K562 (cell line): ENCODE data around the gene OR1I1. TPM values are rescaled to one million over a fixed set of nuclear protein-coding genes. Genes with fewer than 3 reads are reported as not detected.
"Not testable (repeated sequence)": the region's sequence is repeated elsewhere in the genome, so short reads cannot be mapped to it uniquely, and the experiment has no call there.

Experiments
- ATAC-seq: fragments of 200-7000 bp; cut with Tn5 transposase; 3 replicates; pipeline ENCODE4 v1.9.1; 2020; ENCODE audit warnings: moderate library complexity
- BruUV-seq: library from RNA; stranded (reverse); fragments of 400-500 nt; replicated peaks from 2 replicates; lab custom pipeline; 2021; lab: Mats Ljungman, UMichigan
- CTCF ChIA-PET: fragments of 300-600 bp; formaldehyde crosslinking; extraction: SDS; loops from one replicate; lab custom pipeline; 2021; ENCODE audit warnings: low intra/inter-chr PET ratio; lab: Yijun Ruan, JAX
- POLR2A ChIA-PET: fragments of 300-600, 350-650 bp; sonication (Branson Sonifier 250); formaldehyde crosslinking; extraction: SDS; loops from one replicate; lab custom pipeline; 2021; ENCODE audit warnings: antibody characterized with exemption, inconsistent platforms; lab: Yijun Ruan, JAX
- DNase-seq, 4 experiments: peaks; one replicate each; pipeline versions ENCODE4 v3.0.0 to v3.0.0-alpha.2; 2011 to 2018; ENCODE audit warnings: low spot score in 3 of 4, mixed read lengths in 3 of 4; ENCODE audit errors: extremely low read depth in 1 of 4
- FAIRE-seq: peaks from 2 replicates; lab custom pipeline; 2011; peaks lifted over from hg19 to GRCh38; lab: Jason Lieb, UNC
- H2AFZ ChIP-seq: 2 replicates; pipeline ENCODE4 v1.6.0; 2011; ENCODE audit warnings: low read depth, low read length, control low read depth, inconsistent platforms
- H3K27ac ChIP-seq: fragments of 200-600 bp; 3 replicates; pipeline ENCODE4 v1.8.0; 2011; ENCODE audit warnings: low read depth, mild to moderate bottlenecking, control low read depth, inconsistent platforms, low read length, moderate library complexity, mixed read lengths; ENCODE audit errors: extremely low read depth
- H3K27me3 ChIP-seq, 2 experiments: fragments of 300-600 bp in 1 of 2; 2 replicates in 1 of 2; 3 replicates in 1 of 2; pipeline versions ENCODE4 v1.6.0 to v1.8.0; 2011; ENCODE audit warnings: inconsistent platforms in 2 of 2, low read length in 2 of 2, mild to moderate bottlenecking in 1 of 2, mixed read lengths in 1 of 2, moderate library complexity in 1 of 2; ENCODE audit not compliant: control insufficient read depth in 2 of 2, insufficient read depth in 2 of 2
- H3K36me3 ChIP-seq: fragments of 300-600 bp; 3 replicates; pipeline ENCODE4 v1.8.0; 2011; ENCODE audit warnings: mild to moderate bottlenecking, low read length, inconsistent platforms; ENCODE audit not compliant: control insufficient read depth, insufficient read depth
- H3K4me1 ChIP-seq, 2 experiments: fragments of 200-600 bp in 1 of 2; replicated peaks in 1 of 2; 2 replicates in 1 of 2; 3 replicates in 1 of 2; pipeline versions ENCODE4 v1.5.1 to v1.8.0; 2011; ENCODE audit warnings: inconsistent platforms in 2 of 2, low read length in 2 of 2, mild to moderate bottlenecking in 1 of 2, mixed read lengths in 1 of 2, moderate library complexity in 1 of 2; ENCODE audit not compliant: control insufficient read depth in 2 of 2, insufficient read depth in 2 of 2
- H3K4me2 ChIP-seq: 2 replicates; pipeline ENCODE4 v1.6.1; 2011; ENCODE audit warnings: low read length, control low read depth, inconsistent platforms, mixed read lengths; ENCODE audit not compliant: insufficient read depth
- H3K4me3 ChIP-seq: fragments of 200-600 bp; sonication (generic), shearing (Covaris generic); 2 replicates; pipeline ENCODE4 v1.5.1; 2016; ENCODE audit warnings: control low read depth, inconsistent platforms
- H3K79me2 ChIP-seq: fragments of 200-600 bp; 3 replicates; pipeline ENCODE4 v1.8.0; 2011; ENCODE audit warnings: low read length, inconsistent platforms; ENCODE audit not compliant: control insufficient read depth, insufficient read depth
- H3K9ac ChIP-seq, 2 experiments: 2 replicates each; pipeline versions ENCODE4 v1.6.0 to v1.6.1; 2011; ENCODE audit warnings: low read depth in 2 of 2, low read length in 2 of 2, control low read depth in 1 of 2, inconsistent platforms in 1 of 2, mild to moderate bottlenecking in 1 of 2, mixed read lengths in 1 of 2; ENCODE audit not compliant: insufficient read depth in 1 of 2
- H3K9me1 ChIP-seq: one replicate; pipeline ENCODE4 v1.6.0; 2011; ENCODE audit warnings: inconsistent platforms, mild to moderate bottlenecking, low read length, moderate library complexity; ENCODE audit not compliant: control insufficient read depth, insufficient read depth
- H3K9me3 ChIP-seq: replicated peaks from 2 replicates; pipeline ENCODE4 v1.5.1; 2011; ENCODE audit warnings: low read depth, low read length, inconsistent platforms; ENCODE audit not compliant: control insufficient read depth, insufficient read depth
- H4K20me1 ChIP-seq: replicated peaks from 2 replicates; pipeline ENCODE4 v1.6.1; 2011; ENCODE audit warnings: low read length, inconsistent platforms, mixed read lengths; ENCODE audit not compliant: control insufficient read depth, insufficient read depth
- CHD2 ChIP-seq: IDR thresholded peaks from 2 replicates; pipeline ENCODE4 v1.6.1; 2011; ENCODE audit warnings: low read depth, low read length
- L3MBTL2 ChIP-seq: fragments of 450-650 bp; IDR thresholded peaks from 2 replicates; pipeline ENCODE4 v1.6.1; 2016; ENCODE audit warnings: mild to moderate bottlenecking, moderate library complexity
- RBM25 ChIP-seq: fragments of 200-400 bp; formaldehyde crosslinking; IDR thresholded peaks from 2 replicates; pipeline ENCODE4 v1.6.1; 2018; ENCODE audit warnings: low read length, low read depth, moderate library complexity; ENCODE audit not compliant: severe bottlenecking
- SAFB2 ChIP-seq: fragments of 200-400 bp; formaldehyde crosslinking; IDR thresholded peaks from 2 replicates; pipeline ENCODE4 v1.6.1; 2018; ENCODE audit warnings: borderline replicate concordance, low read length, low read depth, moderate library complexity; ENCODE audit not compliant: severe bottlenecking
- TCFL5 ChIP-seq: fragments of 250-450 bp; sonication (Bioruptor Pico); conservative IDR thresholded peaks from 2 replicates; pipeline ENCODE4 v1.6.1; 2021; ENCODE audit warnings: mild to moderate bottlenecking, moderate library complexity, matching md5 sums
- YY1 ChIP-seq, 3 experiments: IDR thresholded peaks; 2 replicates each; pipeline ENCODE4 v1.6.1; 2011; ENCODE audit warnings: low read length in 2 of 3, mild to moderate bottlenecking in 2 of 3, moderate library complexity in 2 of 3, borderline replicate concordance in 1 of 3, control low read depth in 1 of 3, low read depth in 1 of 3; ENCODE audit not compliant: insufficient read depth in 3 of 3, insufficient replicate concordance in 2 of 3, control insufficient read depth in 1 of 3, insufficient read length in 1 of 3; ENCODE audit errors: extremely low read depth in 1 of 3
- ZNF699 ChIP-seq: fragments of 250-450 bp; sonication (Bioruptor Pico); IDR thresholded peaks from 2 replicates; pipeline ENCODE4 v1.8.0; 2021; ENCODE audit warnings: mild to moderate bottlenecking, moderate library complexity; ENCODE audit not compliant: insufficient replicate concordance
- WGBS: fragments of 100-300 bp; shearing (Covaris generic); methylation state at CpG from one replicate; pipeline ENCODE4 v1.1.6; 2016; ENCODE audit warnings: low coverage, mixed read lengths; ENCODE audit not compliant: insufficient coverage; ENCODE audit errors: missing lambda C conversion rate; 5-methylcytosine and 5-hydroxymethylcytosine counted together
- in situ Hi-C: fragments of 300-500 bp; cut with MboI; formaldehyde crosslinking; loops from 4 replicates; pipeline ENCODE4 v1.15.0; 2018; ENCODE audit warnings: inconsistent platforms, mixed read lengths
- intact Hi-C: fragments of 100-400 bp; cut with micrococcal nuclease; formaldehyde crosslinking; loops from 2 replicates; pipeline ENCODE4 v1.14.2; 2022
- polyA plus RNA-seq, 8 experiments: library from polyadenylated mRNA; depleted of rRNA in 4 of 8; stranded (reverse) in 5 of 8; unstranded in 3 of 8; fragments of >200 nt; fragmentation: Nextera tagmentation in 2 of 8; fragmentation: Illumina TruSeq in 1 of 8; extraction: Ambion mirVana in 2 of 8; extraction: Trizol in 1 of 8; gene quantifications; 2 replicates each; pipeline versions ENCODE4 v1.2.1 to v1.2.3, GENCODE V29; 2011 to 2014; ENCODE audit warnings: inconsistent platforms in 1 of 8, missing spikeins in 1 of 8
- total RNA-seq, 7 experiments: library from RNA; depleted of rRNA in 6 of 7; stranded (reverse); fragments of >200 nt in 6 of 7; fragmentation: Illumina TruSeq in 2 of 7; extraction: Trizol in 2 of 7; gene quantifications; 2 replicates each; pipeline versions ENCODE4 v1.2.1 to v1.2.3, GENCODE V29; 2011 to 2021; ENCODE audit warnings: low replicate concordance in 1 of 7
- TF ChIP-seq, protein P1 (sequence below): fragments of 450-650 bp; formaldehyde crosslinking; IDR thresholded peaks from 2 replicates; pipeline ENCODE4 v1.4.0; 2020; ENCODE audit warnings: mild to moderate bottlenecking, moderate library complexity
- TF ChIP-seq, protein P2 (sequence below), 2 experiments: IDR thresholded peaks; 2 replicates each; pipeline ENCODE4 v1.6.1; 2011; ENCODE audit warnings: borderline replicate concordance in 1 of 2, control low read depth in 1 of 2, low read depth in 1 of 2, low read length in 1 of 2, mild to moderate bottlenecking in 1 of 2, mixed read lengths in 1 of 2, moderate library complexity in 1 of 2; ENCODE audit not compliant: insufficient read depth in 1 of 2, insufficient read length in 1 of 2, poor library complexity in 1 of 2, severe bottlenecking in 1 of 2; ENCODE audit errors: extremely low read depth in 1 of 2

The OR1I1 gene
- total and polyA plus RNA-seq, 9 of the 15 experiments (the other 6 are each of a cell fraction or from before 2014, with no cell fraction given), result not detected

DNA sequence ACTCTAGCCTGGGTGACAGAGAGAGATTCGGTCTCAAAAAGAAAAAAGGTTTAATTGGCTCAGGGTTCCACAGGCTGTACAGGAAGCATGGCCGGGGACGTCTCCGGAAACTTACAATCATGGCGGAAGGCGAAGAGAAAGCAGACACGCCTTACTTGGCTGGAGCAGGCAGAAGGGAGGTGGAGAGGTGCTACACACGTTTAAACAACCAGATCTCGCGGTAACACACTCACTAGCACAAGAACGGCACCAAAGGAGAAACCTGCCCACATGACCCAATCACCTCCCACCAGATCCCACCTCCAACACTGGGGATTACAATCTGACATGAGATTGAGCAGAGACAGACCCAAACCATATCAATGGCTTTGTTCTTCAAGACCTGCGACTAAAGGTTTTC lies 20.0 kb upstream of the OR1I1 start:
- no peaks in the 10 kb centered on the region; a peak in 1 of 5 replicates for H3K4me1 ChIP-seq

DNA sequence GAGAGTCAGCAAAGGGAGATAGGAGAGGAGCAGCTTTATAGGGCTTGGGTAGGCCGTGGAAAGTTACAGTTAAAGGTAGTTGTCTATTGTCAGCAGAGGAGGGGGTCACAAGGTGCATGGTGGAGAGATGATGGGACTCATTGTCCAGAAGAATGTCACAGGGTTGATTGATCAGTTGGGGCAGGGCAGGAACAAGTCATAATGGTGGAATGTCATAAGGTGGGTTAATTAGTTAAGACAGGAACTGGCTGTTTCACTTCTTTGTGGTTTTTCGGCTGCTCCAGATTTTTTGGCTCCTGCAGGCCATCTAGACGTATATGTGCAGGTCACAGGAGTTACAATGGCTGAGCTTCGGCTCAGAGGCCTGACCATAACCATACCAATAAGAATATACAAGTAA lies 11.6 kb upstream of the OR1I1 start:
- H2AFZ ChIP-seq, H3K9me3 ChIP-seq, H3K27ac ChIP-seq, DNase-seq, ATAC-seq, H3K9me1 ChIP-seq, H3K4me1 ChIP-seq, H3K9ac ChIP-seq, H3K79me2 ChIP-seq, intact Hi-C loops, BruUV-seq, in situ Hi-C loops, H4K20me1 ChIP-seq, POLR2A ChIA-PET, H3K36me3 ChIP-seq, H3K27me3 ChIP-seq, CTCF ChIA-PET, H3K4me3 ChIP-seq, H3K4me2 ChIP-seq: not testable (repeated sequence)
- 3% methylated on average over 4 of the region's 4 CpGs for WGBS
- peak; percentile 64 for FAIRE-seq

More for the DNA sequence above, 20.0 kb upstream of the OR1I1 start:
- H2AFZ ChIP-seq, result no peak overlapping the region
- ChIA-PET POLR2A (no interaction called here), CTCF (no interaction called here)
- no peak overlapping the region for H3K27ac ChIP-seq
- H3K9me3 ChIP-seq, result no peaks in the 10 kb centered on the region
- TF ChIP-seq SAFB2 (no peak), ZNF699 (CRISPR knock-in tag) (no peak), TCFL5 (CRISPR knock-in tag) (no peak), YY1 (IDR thresholded peaks at IDR 0.05; ENCODE audit: borderline replicate concordance in 1 of 3, control insufficient read depth in 1 of 3, extremely low read depth in 1 of 3, insufficient read depth in 3 of 3, insufficient read length in 1 of 3, insufficient replicate concordance in 2 of 3, low read depth in 1 of 3, low read length in 2 of 3) (peak in 1 of 3 experiments; percentile 42), RBM25 (peak; percentile 22), CHD2 (peak; percentile 86), L3MBTL2 (peak; percentile 28; the same call in 1 of the 2 replicates)
- TF ChIP-seq, protein P1, sequence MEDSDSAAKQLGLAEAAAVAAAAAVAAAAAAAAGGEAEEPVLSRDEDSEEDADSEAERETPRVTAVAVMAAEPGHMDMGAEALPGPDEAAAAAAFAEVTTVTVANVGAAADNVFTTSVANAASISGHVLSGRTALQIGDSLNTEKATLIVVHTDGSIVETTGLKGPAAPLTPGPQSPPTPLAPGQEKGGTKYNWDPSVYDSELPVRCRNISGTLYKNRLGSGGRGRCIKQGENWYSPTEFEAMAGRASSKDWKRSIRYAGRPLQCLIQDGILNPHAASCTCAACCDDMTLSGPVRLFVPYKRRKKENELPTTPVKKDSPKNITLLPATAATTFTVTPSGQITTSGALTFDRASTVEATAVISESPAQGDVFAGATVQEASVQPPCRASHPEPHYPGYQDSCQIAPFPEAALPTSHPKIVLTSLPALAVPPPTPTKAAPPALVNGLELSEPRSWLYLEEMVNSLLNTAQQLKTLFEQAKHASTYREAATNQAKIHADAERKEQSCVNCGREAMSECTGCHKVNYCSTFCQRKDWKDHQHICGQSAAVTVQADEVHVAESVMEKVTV, result no peak
- TF ChIP-seq, protein P2, sequence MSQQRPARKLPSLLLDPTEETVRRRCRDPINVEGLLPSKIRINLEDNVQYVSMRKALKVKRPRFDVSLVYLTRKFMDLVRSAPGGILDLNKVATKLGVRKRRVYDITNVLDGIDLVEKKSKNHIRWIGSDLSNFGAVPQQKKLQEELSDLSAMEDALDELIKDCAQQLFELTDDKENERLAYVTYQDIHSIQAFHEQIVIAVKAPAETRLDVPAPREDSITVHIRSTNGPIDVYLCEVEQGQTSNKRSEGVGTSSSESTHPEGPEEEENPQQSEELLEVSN (IDR thresholded peaks at IDR 0.05; ENCODE audit: borderline replicate concordance in 1 of 2, extremely low read depth in 1 of 2, insufficient read depth in 1 of 2, insufficient read length in 1 of 2, low read depth in 1 of 2, low read length in 1 of 2, poor library complexity in 1 of 2, severe bottlenecking in 1 of 2), result peak in 1 of 2 experiments; percentile 15
- TF ChIP-seq, all 486 proteins: peak for 5
- DNase-seq, result peak in 1 of 4 experiments; percentile 16
- H4K20me1 ChIP-seq, result no peaks in the 10 kb centered on the region
- H3K4me2 ChIP-seq, result no peak overlapping the region; the same call in 1 of the 2 replicates
- 5% methylated on average over 12 of the region's 12 CpGs for WGBS
- H3K79me2 ChIP-seq, result no peaks in the 10 kb centered on the region
- no peak overlapping the region for H3K9ac ChIP-seq
- peaks cover 2% of the 10 kb centered on the region for H3K9me1 ChIP-seq
- BruUV-seq, result no TSS peak
- H3K27me3 ChIP-seq, result peaks cover 0 to 16% of the 10 kb centered on the region in 2 experiments; a peak in 3 of 5 replicates
- ATAC-seq, result peak; percentile 61
- intact Hi-C loops (no loop called here), in situ Hi-C loops (no loop called here)
- no peak overlapping the region for H3K4me3 ChIP-seq
- no peaks in the 10 kb centered on the region for H3K36me3 ChIP-seq
- FAIRE-seq, result no peak
